ENCODE data around the gene ALG8. TPM values are rescaled to one million over a fixed set of nuclear protein-coding genes. Genes with fewer than 3 reads are reported as not detected.
A peak's percentile ranks its signal among the peaks of the same experiment; 100 is the strongest.

Gene ALG8
- total and polyA plus RNA-seq, 2 experiments from 2014 or later = 94.3 to 130 TPM

DNA sequence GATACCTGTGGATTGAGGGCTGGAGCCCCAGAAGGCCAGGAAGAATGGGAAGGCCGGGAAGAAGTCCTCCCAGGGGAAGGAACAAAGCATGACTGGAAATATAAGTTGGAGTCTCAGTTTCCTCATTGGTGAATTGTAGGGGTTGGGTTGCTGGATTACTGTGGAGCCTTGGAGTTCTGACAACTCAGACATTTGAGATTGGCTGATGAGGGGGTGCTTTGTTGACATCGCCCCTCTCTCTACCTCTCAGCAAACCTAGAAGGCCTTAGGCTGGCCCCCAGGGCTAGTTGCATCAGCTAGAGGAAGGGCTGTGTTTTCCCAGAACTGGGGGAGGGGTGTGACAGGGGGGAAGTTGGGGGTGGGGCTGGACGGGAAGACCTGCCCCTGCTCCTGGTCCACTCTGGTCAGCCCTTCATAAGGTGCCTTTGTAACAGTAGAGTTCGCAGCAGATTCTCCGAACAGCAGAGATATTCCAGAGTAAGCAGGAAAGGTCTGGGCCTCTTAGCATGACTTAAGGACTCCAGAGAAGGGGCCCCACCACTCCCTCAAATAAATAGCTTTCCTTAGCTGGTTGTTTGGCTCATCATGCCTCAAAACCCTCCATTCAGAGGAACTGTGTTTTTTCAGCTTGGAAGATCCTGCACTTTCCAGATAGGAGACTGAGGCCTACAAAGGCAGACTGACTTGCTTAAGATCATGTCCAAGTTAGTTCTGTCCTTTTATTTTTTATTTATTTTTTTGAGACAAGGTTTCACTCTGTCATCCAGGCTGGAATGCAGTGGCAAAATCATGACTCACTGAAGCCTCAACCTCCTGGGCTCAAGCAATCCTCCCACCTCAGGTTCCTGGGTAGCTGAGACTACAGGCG, 88.2 kb downstream of the ALG8 start:
- Histone ChIP-seq H3K27ac (ENCODE audit: low read depth) (peak overlapping the region; percentile 83), H3K36me3 (ENCODE audit: insufficient read depth) (no peaks in the 10 kb centered on the region), H4K20me1 (replicated peaks; ENCODE audit: insufficient read depth) (no peaks in the 10 kb centered on the region), H3K4me3 (0 out of 2 replicates have a peak overlapping the region, but pooled peaks have one; percentile 16), H3K9me2 (ENCODE audit: insufficient read depth) (peaks cover 7% of the 10 kb centered on the region; the same call in 1 of the 2 replicates), H3K4me2 (peak overlapping the region; percentile 38), H3F3A (replicated peaks; ENCODE audit: low read depth) (no peaks in the 10 kb centered on the region), H3K4me1 (ENCODE audit: insufficient read depth) (peaks cover 13% of the 10 kb centered on the region; the same call in 1 of the 2 replicates), H3K79me2 (replicated peaks; ENCODE audit: insufficient read depth) (no peaks in the 10 kb centered on the region), H3K27me3 (ENCODE audit: insufficient read depth) (no peaks in the 10 kb centered on the region), H2AFZ (peak overlapping the region; percentile 80)
- Mint-ChIP-seq H3K4me1 (peaks cover 21% of the 10 kb centered on the region), H3K27me3 (ENCODE audit: insufficient read depth, low read depth, poor library complexity) (peaks cover 3% of the 10 kb centered on the region), H3K27ac (peak overlapping the region; percentile 96), H3K4me3 (peak overlapping the region; percentile 18; the same call in 1 of the 3 replicates), H3K9me3 (no peaks in the 10 kb centered on the region), H3K36me3 (ENCODE audit: low read depth) (no peaks in the 10 kb centered on the region)
- no peak for TF ChIP-seq CREB1 (CRISPR knock-in tag; IDR thresholded peaks at IDR 0.05; ENCODE audit: low read depth)
- TF ChIP-seq, protein P1, sequence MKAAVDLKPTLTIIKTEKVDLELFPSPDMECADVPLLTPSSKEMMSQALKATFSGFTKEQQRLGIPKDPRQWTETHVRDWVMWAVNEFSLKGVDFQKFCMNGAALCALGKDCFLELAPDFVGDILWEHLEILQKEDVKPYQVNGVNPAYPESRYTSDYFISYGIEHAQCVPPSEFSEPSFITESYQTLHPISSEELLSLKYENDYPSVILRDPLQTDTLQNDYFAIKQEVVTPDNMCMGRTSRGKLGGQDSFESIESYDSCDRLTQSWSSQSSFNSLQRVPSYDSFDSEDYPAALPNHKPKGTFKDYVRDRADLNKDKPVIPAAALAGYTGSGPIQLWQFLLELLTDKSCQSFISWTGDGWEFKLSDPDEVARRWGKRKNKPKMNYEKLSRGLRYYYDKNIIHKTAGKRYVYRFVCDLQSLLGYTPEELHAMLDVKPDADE (IDR thresholded peaks at IDR 0.05) = peak; percentile 26; the same call in 1 of the 2 replicates
- no peak for TF ChIP-seq ZNF462 (CRISPR knock-in tag; IDR thresholded peaks at IDR 0.05)
- no peak for TF ChIP-seq EZH2phosphoT487 (IDR thresholded peaks at IDR 0.05; ENCODE audit: unreplicated experiment)
- TF ChIP-seq, protein P2, sequence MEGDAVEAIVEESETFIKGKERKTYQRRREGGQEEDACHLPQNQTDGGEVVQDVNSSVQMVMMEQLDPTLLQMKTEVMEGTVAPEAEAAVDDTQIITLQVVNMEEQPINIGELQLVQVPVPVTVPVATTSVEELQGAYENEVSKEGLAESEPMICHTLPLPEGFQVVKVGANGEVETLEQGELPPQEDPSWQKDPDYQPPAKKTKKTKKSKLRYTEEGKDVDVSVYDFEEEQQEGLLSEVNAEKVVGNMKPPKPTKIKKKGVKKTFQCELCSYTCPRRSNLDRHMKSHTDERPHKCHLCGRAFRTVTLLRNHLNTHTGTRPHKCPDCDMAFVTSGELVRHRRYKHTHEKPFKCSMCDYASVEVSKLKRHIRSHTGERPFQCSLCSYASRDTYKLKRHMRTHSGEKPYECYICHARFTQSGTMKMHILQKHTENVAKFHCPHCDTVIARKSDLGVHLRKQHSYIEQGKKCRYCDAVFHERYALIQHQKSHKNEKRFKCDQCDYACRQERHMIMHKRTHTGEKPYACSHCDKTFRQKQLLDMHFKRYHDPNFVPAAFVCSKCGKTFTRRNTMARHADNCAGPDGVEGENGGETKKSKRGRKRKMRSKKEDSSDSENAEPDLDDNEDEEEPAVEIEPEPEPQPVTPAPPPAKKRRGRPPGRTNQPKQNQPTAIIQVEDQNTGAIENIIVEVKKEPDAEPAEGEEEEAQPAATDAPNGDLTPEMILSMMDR (conservative IDR thresholded peaks at IDR 0.05; ENCODE audit: low read depth in 2 of 2) = no peak
- no peak for TF ChIP-seq JUNB (IDR thresholded peaks at IDR 0.05; ENCODE audit: unreplicated experiment)
- TF ChIP-seq ZNF331 (CRISPR knock-in tag; IDR thresholded peaks at IDR 0.05; ENCODE audit: low read depth) = no peak
- TF ChIP-seq REST (IDR thresholded peaks at IDR 0.05; ENCODE audit: unreplicated experiment) = no peak
- 0 out of 2 replicates have a peak, but pooled peaks have one; percentile 31 for TF ChIP-seq POLR2AphosphoS5 (IDR thresholded peaks at IDR 0.05; ENCODE audit: low read depth)
- peak; percentile 46 for ATAC-seq
- peak; percentile 72 for DNase-seq (ENCODE audit: low spot score)

All from GM23338 (cell line).